Activated naive CD4-positive, alpha-beta T cell (primary cell): ENCODE measurements around the gene OSBPL3.

Experiments
- DNase-seq, 4 experiments: peaks; one replicate each; lab custom pipeline; 2025; lab: John Stamatoyannopoulos, UW

Gene OSBPL3

DNA sequence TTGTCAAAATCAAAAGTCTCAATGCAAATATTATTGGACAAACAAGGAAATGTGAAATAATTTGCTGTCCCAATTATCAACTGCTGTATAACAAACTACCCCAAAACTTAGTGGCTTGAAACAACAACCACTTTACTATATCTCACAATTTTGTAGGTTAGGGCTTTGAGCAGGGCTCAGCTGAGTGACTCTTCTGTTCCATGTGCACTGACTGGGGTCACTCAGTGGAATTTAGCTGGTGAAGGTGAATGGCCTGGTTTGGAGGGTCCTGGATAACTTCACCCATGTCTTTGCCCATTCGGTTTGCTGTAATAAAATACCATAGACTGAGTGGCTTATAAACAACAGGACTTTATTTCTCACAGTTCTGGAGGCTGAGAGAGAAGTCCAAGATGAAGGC, 219.0 kb downstream of the OSBPL3 start:
- DNase-seq: no peak

DNA sequence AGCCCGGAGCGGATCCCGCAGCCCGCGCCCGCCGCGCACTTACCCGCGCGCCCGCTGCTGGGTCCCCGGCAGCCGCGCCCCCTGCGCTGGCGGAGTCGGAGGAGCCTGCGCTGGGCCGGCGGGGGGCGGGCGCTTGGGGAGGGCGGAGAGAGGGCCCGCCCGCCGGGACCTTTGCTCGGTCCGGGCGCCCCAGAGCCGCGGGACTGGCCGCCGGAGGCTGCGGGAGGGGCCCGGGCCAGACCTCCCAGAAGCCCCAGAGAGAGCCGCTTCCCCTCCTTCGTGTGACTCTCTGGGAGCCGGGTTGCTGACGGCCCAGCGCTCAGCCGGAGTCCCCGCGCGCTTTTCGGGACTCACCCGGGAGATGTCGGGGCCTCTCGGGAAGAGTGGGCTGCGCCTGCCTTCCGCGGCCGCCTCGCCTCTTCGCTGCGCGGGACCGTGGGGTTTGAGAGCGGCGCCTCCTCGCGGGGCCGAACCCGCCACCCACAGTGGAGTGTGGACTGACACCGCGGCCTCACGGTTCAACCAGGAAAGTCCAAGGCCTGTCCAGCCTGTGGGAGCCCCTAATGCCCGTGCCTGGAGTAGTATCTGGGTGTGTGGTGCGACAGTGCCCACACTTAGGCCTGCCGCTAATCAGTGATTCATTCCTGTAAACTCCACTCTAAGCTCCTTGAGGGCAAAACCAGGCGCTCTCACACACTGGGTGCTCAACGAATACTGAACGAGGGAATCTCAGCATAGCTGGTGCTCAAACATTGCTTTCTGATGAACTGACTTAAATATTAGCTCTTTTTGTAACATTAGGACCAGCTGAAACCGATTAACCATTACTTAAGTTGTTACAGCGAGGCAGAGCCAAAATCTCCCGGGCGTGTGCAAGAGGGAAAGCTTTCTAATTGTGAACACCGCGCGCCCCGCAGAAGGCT, 222.4 kb downstream of the OSBPL3 start, which contains the start of gene GSDME:
TSS of gene GSDME (minus strand) at position 112 of the 923 bp plus-strand sequence. CDS start 7,690 bp downstream, outside the sequence.
- peak in 1 of 4 experiments; percentile 21 for DNase-seq

DNA sequence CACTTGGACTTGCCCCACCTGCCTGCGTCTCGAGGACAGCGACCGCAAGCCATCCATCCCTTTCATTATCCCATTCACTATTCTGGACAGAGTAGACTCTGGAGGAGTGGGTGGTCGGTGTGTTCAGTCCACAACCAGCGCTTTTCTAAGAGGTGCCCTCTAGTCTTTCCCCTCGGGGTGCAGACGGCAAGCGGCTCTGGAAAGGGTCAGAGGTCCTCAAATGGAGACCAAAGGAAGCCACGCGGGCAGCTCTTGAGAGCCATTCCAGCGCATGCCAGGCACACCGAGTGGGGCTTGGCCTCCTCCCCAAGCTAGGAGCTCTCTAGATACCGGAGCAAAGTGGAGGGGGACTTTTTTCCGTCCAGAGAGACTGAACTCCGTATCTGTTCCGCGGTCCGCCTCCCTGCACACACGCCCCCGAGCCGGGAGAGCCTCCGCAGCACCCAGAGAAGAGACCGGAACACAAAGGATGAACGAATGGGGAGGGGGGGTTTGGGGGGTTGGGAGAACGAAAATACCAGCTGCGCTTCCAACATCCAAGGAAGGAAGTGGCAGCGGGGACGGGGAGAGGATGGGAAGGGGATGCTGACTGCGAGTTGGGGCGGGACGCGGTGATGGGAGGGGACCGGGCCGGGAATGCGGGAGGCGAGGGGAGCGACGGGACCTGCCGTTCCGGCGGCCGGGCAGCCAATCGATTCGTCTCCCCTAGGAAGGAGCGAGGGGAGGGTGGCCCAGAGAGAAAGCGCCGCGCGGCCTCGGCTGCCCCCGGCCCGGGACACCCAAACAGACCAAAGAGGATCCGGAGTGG, 223.2 kb downstream of the OSBPL3 start:
- DNase-seq: no peak

DNA sequence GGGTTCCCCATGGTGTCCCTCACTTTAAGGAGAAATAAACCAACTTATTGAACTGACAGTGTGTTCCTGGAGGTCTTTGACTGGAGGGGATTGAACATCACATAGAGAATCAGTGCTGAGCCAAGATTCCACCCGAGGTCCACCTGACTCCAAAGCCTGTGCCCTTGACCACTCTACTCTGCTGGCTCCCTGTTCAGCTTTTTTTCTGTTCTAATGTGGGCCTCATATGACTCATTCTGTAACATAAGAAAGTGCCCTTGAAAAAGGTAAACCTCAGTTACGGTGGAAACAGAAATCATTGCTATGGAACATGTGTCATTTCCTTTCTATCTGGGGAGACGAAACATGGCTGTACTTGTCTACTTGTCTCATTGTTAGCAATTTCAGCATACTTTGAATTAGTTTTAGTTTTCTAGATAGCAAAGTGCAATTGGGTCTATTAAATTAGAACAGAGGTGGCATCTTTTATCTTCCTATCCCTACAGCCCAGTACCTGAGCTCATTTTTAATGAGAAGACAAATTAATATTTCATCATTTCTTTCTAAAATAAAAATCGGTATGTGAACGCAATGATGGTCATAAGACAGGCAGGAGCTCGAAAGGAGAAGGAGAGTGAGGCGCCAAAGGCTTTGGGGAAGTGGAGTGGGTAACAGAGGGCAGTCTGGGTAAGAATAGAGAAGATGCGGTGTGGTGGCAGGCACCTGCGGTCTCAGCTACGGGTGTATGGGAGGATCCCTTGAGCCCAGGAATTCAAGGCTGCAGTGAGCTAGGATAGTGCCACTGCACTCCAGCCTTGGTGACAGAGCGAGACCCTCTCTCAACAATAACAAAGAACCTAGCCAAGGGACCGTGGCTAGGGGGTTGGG, 224.2 kb downstream of the OSBPL3 start:
- no peak for DNase-seq

DNA sequence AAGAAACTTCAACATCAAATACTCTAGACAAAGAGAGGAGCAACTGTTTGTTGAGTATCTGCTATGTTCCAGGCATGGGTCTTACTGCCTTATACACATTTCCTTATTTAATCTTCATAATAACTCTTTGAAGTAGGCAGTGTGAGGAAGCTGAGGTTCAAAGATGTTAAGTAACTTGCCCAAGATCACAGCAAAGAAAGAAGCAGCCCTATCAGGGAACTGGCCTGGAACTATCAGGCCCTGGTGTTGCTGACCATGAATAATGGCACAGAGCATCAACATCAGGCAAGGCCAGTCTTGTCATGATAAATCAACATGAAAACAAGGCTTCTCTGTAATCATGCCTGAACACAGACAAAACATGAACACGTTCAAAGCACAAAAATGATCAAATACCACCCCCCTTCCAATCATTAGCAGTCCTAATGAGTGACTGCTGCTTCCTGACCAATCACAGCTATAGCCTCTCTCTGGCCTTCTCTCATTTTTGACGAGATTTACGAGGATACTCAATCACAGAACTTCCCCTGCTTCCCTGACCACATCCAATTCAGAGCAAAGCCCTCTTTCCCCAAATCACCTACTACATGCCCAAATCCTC, 225.0 kb downstream of the OSBPL3 start:
- no peak for DNase-seq

DNA sequence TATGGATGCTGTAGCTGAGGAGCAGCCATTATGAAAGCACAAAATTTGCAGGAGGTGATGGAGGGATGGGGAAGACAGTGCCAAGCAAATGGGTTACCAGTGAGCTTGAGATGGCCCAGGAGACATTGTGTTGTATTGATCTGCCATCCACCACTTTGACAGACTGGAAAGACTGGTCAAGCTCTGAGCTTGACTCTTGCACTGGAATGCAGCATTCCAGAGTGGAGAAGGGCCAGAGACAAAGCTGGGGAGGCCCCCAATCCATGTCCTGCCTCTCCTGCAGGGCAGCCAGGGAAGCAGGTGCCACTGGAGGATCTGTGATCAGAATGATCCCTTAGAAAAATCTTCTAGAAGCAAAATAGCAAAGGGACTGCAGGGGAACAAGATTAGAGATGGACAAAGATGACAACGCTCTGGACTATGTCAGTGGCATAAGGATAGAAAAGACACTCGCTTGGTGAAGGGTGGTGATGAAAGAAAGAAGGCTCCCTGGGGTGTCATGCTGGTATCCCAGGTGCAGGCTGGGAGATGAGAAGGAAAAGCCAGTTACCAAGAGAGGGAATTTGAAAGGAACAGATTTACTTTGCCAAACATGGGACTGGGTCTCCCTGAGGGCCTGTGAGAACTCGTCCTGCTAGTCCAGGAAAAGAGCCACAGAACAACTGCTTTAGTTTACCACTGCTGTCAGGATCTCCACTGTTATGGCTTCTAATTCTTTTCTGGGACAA, 227.7 kb downstream of the OSBPL3 start:
- DNase-seq: no peak

DNA sequence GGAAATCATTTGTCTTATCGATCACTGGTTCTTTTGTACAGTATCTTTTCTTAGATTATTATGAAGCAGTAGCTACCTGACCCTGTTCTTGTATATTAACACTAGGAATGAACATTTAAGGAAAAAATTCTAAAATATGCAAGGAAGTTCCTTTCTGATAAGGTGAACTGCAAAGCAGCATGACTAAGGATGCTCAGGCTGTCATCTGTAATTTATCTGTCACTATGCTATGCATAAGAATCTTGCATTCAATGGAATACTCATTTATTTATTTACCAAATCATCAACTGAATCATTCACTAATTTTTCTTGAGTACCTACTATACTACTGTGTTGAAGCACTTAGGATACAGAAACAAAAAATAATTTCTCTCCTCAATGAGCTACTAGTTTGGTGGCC, 228.5 kb downstream of the OSBPL3 start:
- no peak for DNase-seq

DNA sequence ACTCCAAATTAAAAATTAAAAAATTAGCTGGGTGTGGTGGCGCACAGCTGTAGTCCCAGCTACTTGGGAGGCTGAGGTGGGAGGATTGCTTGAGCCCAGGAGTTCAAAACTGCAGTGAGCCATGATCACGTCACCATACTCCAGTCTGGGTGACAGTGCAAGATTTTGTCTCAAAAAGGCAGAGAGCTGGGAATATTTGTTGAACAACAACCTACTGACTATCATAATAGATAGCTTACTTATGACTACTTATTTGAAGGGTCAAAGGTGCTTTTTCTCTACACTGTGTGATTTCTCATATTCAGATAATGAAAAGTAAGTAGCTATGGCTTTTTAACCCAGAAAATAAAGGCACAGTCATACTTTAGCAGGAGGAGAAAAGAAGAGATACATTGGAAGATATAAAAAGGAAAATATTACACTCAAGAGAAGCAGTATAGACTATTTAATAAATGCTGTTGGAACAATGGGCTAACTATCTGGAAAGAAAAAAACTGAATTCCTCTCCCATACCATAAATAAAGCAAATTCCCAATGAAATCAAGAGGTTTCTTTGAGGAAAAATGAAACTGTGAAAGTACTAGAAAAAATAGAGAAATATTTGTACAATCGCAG, 229.4 kb downstream of the OSBPL3 start:
- DNase-seq: no peak

DNA sequence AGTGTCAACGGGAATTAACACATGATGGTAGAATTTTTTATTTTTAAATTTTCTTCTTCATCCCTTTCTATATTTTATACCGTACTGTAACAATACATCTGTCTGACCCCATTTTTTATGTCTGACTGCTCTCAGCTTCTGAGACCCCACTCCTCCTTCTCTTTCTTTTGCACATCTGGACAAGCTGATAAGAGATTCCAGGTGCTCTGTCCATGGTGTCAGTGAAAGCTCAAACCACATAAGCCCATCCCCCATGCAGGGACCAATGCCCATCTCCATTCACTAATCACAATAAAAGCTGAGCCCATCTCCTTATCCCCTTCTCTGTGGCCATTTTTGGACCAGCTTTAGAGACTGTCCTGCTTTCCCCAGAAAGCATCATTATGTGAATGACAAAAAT, 231.5 kb downstream of the OSBPL3 start:
- no peak for DNase-seq
